ENCODE measurements around the gene ASB10.

GRCh38 chr7:151175793-151176311 lies 11.2 kb downstream of the ASB10 start:
- TF ChIP-seq, protein P1, sequence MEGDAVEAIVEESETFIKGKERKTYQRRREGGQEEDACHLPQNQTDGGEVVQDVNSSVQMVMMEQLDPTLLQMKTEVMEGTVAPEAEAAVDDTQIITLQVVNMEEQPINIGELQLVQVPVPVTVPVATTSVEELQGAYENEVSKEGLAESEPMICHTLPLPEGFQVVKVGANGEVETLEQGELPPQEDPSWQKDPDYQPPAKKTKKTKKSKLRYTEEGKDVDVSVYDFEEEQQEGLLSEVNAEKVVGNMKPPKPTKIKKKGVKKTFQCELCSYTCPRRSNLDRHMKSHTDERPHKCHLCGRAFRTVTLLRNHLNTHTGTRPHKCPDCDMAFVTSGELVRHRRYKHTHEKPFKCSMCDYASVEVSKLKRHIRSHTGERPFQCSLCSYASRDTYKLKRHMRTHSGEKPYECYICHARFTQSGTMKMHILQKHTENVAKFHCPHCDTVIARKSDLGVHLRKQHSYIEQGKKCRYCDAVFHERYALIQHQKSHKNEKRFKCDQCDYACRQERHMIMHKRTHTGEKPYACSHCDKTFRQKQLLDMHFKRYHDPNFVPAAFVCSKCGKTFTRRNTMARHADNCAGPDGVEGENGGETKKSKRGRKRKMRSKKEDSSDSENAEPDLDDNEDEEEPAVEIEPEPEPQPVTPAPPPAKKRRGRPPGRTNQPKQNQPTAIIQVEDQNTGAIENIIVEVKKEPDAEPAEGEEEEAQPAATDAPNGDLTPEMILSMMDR (IDR thresholded peaks at IDR 0.05) = no peak
- no peak for TF ChIP-seq POLR2A (IDR thresholded peaks at IDR 0.05)
